ENCODE results near the gene KDM1A. TPM values are rescaled to one million over a fixed set of nuclear protein-coding genes. Genes with fewer than 3 reads are reported as not detected.

Gene KDM1A
- total RNA-seq, 1 donor from 2014 or later = 28.7 TPM

- intact Hi-C loops (cut with DNase I) = no loop called here
- DNase-seq (ENCODE audit: low spot score in 2 of 2) = no peak
- Histone ChIP-seq H3K9me3 (no peaks in the 10 kb centered on the region), H3K36me3 (peaks cover 5 to 26% of the 10 kb centered on the region in 2 donors), H3K4me1 (peaks cover 0 to 6% of the 10 kb centered on the region in 2 donors), H3K27me3 (no peaks in the 10 kb centered on the region), H3K27ac (no peak overlapping the region), H3K4me3 (no peak overlapping the region)
- TF ChIP-seq, protein P1, sequence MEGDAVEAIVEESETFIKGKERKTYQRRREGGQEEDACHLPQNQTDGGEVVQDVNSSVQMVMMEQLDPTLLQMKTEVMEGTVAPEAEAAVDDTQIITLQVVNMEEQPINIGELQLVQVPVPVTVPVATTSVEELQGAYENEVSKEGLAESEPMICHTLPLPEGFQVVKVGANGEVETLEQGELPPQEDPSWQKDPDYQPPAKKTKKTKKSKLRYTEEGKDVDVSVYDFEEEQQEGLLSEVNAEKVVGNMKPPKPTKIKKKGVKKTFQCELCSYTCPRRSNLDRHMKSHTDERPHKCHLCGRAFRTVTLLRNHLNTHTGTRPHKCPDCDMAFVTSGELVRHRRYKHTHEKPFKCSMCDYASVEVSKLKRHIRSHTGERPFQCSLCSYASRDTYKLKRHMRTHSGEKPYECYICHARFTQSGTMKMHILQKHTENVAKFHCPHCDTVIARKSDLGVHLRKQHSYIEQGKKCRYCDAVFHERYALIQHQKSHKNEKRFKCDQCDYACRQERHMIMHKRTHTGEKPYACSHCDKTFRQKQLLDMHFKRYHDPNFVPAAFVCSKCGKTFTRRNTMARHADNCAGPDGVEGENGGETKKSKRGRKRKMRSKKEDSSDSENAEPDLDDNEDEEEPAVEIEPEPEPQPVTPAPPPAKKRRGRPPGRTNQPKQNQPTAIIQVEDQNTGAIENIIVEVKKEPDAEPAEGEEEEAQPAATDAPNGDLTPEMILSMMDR (IDR thresholded peaks at IDR 0.05) = no peak
Observed at GRCh38 chr1:23108918-23109533, 89.8 kb downstream of the KDM1A start.

GRCh38 chr1:23110391-23110790 is 91.1 kb downstream of the KDM1A start:
- Histone ChIP-seq H3K4me3 (no peak overlapping the region), H3K9me3 (no peaks in the 10 kb centered on the region), H3K4me1 (peaks cover 0 to 13% of the 10 kb centered on the region in 2 donors), H3K27ac (no peak overlapping the region), H3K36me3 (peaks cover 5 to 26% of the 10 kb centered on the region in 2 donors), H3K27me3 (no peaks in the 10 kb centered on the region)
- intact Hi-C loops (cut with DNase I) = no loop called here
- TF ChIP-seq, protein P1 (IDR thresholded peaks at IDR 0.05) = no peak
- DNase-seq (ENCODE audit: low spot score in 2 of 2) = no peak

GRCh38 chr1:23111600-23112535 is 92.6 kb downstream of the KDM1A start:
- Histone ChIP-seq H3K27me3 (no peaks in the 10 kb centered on the region), H3K27ac (peak overlapping the region in 1 of 2 donors; percentile 23), H3K4me3 (no peak overlapping the region), H3K9me3 (no peaks in the 10 kb centered on the region), H3K4me1 (peaks cover 0 to 13% of the 10 kb centered on the region in 2 donors), H3K36me3 (peaks cover 5 to 18% of the 10 kb centered on the region in 2 donors)
- DNase-seq (ENCODE audit: low spot score in 2 of 2) = no peak
- TF ChIP-seq, protein P1 (IDR thresholded peaks at IDR 0.05) = no peak
- intact Hi-C loops (cut with DNase I) = no loop called here

DNA sequence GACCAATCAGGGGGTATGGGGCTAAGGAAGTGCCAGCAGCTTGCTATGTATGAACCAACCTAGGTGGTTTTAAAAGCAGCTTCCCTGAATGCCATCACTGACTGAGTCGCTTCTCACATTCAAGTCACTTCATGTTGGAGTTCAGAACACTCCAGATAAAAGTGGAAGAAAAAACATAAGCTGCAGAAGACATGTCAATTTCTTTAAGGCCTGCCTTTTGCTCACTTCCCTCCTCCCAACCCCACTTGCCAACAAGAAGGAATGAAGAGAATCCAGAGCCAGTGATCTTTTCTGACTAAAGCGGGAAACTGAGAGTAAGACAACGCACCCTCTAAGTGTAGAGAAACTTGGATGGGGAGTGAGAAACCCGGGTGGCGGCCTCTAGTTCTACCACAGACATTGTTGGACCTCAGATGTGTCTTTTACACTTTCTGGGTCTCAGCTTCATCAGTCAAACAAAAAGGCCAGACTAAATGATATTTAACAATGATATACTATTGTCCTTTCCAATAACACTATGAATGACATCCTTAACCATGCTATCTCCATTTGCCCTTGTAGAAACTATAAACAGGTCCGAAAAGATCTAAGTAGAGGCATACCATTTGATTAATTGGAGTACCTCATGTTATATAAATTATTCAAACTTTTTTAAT is 95.3 kb downstream of the KDM1A start:
- Histone ChIP-seq H3K27ac (peak overlapping the region in 1 of 2 donors; percentile 30), H3K4me1 (peaks cover 0 to 16% of the 10 kb centered on the region in 2 donors)
- intact Hi-C loops (cut with DNase I) = no loop called here

DNA sequence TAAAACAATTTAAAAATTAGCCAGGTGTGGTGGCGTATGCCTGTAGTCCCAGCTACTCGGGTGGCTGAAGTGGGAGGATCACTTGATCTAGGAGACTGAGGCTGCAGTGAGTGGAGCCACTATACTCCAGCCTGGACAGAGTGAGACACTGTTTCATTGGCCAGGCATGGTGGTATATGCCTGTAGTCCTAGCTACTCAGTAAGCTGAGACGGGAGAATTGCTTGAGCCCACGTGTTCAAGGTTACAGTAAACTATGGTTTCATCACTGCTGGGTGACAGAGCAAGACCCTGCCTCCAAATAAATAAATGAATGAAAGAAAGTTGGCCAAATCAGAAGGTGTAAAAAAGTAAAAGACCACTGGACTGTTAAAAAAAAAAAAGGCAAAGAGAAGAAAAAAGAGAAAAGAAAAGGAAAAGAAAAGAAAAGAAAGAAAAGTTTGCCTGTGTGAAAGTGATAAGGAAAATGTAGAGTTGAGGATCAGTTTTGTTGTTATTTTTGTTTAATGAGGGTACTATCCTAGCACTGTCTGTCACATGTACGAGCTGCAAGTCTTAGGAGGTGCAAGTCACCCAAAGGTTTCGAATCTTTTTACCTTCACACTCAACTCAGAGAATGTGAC is 97.1 kb downstream of the KDM1A start:
- TF ChIP-seq, protein P1 (IDR thresholded peaks at IDR 0.05) = no peak
- Histone ChIP-seq H3K4me3 (no peak overlapping the region), H3K27me3 (no peaks in the 10 kb centered on the region), H3K9me3 (no peaks in the 10 kb centered on the region), H3K27ac (no peak overlapping the region), H3K4me1 (peaks cover 0 to 17% of the 10 kb centered on the region in 2 donors), H3K36me3 (no peaks in the 10 kb centered on the region)
- intact Hi-C loops (cut with DNase I) = no loop called here
- no peak for DNase-seq (ENCODE audit: low spot score in 2 of 2)

More for the DNA sequence above, 95.3 kb downstream of the KDM1A start:
- no peak for DNase-seq (ENCODE audit: low spot score in 2 of 2)
- Histone ChIP-seq H3K9me3 (no peaks in the 10 kb centered on the region), H3K27me3 (no peaks in the 10 kb centered on the region), H3K36me3 (no peaks in the 10 kb centered on the region), H3K4me3 (no peak overlapping the region)
- TF ChIP-seq, protein P1 (IDR thresholded peaks at IDR 0.05) = no peak

Measured in ascending aorta (tissue), 2 donors.